GM18858 (cell line): ENCODE data around the gene ISCU.

ENCODE experiments used
- ATAC-seq: cut with Tn5 transposase; IDR thresholded peaks from one replicate; pipeline ENCODE4 v1.9.1; 2021; ENCODE audit not compliant: unreplicated experiment

The ISCU gene

GRCh38 chr12:108602209-108602705, 39.9 kb downstream of the ISCU start:
- no peak for ATAC-seq

GRCh38 chr12:108602976-108603704, 40.7 kb downstream of the ISCU start:
- no peak for ATAC-seq

DNA sequence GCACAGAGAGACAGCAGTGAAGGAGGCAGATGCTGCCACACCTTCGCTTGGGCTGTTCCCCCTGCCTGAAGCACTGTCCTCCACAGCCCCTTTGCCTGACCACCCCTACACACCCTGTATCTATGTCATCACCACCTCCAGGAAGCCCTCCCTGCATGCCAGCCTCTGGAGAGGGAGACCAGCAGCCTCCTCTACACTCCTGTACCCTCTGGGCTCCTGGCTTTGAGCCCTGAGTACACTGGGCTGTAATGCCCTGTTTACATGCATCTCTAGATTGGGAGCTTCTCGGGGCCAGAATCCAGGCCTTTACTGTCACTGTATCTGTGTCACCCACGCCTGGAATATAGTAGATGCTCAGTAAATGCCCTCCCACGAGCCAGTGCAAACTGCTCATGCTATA, 41.3 kb downstream of the ISCU start:
- ATAC-seq = no peak

DNA sequence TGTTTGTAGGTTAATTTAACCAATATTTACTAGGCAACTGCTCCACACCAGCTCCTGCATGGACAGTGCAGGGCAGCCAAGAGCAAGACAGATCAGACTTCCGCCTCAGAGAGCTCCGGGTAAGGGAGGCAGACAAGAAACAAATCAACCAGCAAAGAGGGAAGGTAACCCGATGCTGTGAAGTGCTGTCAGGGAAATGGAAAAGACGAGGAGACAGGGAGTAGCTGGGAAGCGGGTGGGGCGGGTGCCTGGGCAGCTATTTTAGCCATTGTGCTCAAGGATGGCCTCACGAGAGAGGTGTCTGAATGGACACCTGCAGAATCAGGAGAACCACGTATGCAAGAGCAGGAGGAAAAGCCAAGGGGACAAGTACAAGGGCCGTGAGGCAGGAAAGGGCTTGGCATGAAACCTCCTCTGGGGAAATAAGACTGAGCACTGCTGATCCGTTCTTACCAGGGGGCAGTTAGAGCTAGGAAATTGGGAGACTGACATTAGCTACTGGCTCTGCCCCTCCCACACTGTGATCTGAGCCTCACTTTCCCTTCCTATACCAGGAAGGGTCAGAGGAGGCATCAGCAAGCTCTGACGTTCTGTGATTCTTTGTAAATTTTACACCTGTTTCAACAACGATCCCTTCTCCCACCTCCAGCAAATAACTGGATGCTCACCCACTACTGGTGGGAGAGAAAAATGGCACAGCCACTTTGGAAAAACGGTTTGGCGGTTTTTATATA, 42.0 kb downstream of the ISCU start:
- ATAC-seq = no peak

GRCh38 chr12:108605000-108605689, 42.7 kb downstream of the ISCU start:
- no peak for ATAC-seq

DNA sequence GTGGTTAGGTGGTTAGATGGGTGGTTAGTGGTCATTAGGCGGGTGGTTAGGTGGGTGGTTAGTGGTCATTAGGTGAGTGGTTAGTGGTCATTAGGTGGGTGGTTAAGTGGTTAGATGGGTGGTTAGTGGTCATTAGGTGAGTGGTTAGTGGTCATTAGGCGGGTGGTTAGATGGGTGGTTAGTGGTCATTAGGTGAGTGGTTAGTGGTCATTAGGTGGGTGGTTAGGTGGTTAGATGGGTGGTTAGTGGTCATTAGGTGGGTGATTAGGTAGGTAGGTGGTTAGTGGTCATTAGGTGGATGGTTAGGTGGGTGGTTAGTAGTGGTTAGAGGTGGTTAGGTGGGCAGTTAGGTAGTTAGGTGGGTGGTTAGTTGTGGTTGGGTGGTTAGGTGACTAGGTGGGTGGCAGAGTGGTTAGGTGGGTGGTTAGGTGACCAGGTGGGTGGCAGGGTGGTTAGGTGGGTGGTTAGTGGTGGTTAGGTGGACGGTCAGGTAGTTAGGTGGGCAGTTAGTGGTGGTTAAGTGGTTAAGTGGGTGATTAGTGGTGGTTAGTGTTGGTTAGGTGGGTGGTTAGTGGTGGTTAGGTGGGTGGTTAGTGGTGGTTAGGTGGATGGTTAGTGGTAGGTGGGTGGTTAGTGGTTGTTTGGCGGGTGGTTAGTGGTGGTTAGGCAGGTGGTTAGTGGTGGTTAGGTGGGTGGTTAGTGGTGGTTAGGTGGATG, 43.5 kb downstream of the ISCU start:
- no peak for ATAC-seq

- no peak for ATAC-seq
Measured at GRCh38 chr12:108606492-108606891, 44.1 kb downstream of the ISCU start.

DNA sequence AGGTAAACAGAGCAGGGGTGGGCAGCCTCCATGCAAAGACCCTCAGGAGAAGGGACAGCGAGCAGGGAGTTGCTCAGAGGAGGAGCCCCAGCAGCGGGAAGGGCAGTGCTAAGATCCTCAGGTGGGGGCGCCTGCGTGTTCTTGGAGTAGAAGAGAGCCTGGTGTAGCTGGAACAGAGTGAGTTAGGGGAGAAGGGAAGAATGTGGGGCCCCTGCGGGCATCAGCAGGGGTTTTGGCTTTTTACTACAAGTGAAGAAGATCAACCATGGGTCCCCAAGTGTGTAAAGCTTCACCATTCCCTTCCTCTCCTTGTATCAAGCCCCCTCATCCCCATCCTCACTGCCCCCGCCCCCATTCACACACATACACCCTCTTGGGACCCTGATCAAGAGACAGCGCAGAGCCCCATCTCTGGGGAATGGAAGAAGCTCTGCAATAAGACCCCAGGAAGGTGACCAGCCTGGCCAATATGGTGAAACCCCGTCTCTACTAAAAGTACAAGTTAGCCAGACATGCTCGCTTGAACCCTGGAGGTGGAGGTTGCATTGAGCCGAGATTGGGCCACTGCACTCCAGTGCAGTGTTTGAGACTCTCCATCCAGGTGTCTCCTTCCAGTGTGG, 45.7 kb downstream of the ISCU start:
- ATAC-seq = no peak

DNA sequence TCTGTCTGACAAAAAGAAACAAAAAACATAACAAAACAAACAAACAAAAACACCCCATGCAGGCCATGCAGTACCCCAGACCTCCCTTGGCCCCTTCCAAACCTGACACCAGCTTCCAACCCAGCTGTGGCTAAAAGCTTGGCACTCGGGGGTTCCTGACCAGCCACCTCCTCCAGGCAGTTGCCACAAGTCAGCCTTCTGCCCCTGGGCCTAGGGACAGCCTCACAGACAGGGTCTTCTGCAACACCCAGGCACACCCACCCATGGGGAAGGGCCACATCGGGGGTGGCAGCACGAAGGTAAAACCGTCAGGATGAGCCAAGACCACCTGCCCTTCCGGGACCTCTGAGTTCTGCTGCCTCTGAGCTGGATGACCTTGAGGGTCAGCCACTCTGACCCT, 46.2 kb downstream of the ISCU start:
- no peak for ATAC-seq

GRCh38 chr12:108609537-108610335, 47.3 kb downstream of the ISCU start:
- ATAC-seq = no peak

DNA sequence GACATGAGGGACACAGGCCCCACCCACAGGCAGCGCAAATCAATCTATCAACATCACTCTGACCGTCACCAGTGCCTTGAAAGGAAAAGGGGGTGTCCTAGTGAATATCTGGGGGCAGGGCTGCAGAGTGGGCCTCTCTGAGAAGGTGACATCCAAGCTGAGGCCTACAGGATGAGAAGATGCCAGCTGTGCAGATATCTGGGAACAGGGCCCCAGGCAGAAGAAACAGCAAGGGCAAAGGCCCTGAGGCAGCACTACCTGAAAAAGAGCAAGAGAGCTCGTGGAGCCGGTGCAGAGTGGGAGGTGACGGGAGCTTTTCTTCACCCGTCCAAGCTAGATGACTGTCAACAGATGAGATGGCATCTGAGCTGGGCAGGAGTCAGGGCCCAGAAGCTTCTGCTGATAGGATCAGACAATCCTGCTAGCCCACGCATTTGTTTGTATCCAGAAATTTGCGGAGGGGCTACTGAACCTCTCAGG, 48.0 kb downstream of the ISCU start:
- ATAC-seq = no peak

DNA sequence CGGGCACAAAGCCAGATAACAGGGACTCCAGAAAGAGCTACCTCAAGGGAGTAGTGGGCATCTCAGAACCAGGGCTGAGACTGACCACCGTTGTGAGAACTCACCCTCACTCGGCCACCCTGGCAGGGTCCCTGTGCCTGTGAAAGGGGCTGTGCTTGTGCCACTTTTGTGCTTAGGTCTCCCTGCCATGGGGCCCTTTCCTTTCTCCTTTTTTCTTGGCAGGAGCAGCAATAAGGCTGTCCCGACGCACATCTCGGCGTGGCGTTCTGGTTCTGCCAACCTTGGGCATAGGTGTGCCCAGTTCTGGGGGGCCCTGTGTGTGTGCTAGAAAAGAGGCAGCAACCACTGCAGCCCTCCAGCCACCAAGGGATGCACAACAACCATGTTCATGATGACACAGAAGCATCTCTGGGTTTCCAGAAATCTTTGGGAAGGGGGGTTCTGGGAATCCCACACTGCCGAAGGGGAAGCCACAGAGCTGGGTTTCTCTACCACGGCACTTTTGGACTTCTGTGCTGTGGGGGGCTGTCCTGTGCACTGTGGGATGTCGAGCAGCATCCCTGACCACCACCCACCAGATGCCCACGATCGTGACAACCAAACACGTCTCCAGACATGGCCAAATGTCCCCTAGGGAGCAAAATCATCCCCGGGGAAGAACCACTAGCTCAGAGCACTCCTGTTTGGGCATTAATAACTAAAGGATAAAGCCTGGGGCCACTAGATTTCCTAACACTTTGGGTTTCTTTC, 48.6 kb downstream of the ISCU start:
- no peak for ATAC-seq

- ATAC-seq = no peak
Measured at GRCh38 chr12:108611884-108612415, 49.6 kb downstream of the ISCU start.

DNA sequence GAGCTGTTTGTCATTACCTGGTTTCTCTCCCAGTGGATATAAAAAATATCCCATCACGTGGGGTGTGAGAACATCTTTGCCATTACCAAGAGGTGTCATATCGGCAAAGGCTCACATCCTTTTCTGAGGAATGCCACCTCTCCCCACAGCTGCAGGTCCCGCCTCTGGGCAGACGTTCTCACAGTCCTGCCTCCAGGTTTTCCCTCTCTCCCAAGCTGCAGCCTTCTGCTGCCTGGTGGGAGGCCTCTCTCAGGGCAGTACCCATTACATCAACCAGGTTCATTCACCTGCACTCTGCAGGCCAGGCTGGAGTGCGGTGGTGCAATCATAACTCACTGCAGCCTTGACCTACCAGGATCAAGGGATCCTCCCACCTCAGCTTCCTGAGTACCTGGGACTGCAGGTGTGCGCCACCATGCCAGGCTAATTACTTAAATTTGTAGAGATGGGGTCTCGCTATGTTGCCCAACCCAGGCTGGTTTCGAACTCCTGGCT, 50.4 kb downstream of the ISCU start:
- no peak for ATAC-seq

GRCh38 chr12:108613548-108613947, 51.2 kb downstream of the ISCU start:
- ATAC-seq = no peak

DNA sequence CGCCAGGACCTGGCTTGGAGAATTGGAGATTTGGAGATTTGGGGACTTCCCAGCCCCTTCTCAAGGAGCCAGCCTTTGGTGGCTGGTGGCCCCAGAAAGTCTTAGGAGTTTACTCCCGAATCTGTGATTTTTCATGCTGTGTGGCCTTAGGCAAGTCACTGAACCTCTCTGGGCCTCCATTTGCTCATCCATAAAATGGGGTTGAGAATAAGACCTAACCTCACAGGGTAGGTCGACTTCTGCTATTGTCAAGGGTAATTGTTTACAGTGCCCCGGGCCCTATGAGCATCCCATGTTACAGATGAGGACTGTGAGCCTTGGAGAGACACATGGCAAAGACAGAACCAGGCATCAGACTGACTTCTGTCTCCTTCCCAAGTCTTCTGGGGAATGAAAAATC, 51.6 kb downstream of the ISCU start:
- no peak for ATAC-seq

- no peak for ATAC-seq
Measured at GRCh38 chr12:108614639-108615038, 52.2 kb downstream of the ISCU start.

DNA sequence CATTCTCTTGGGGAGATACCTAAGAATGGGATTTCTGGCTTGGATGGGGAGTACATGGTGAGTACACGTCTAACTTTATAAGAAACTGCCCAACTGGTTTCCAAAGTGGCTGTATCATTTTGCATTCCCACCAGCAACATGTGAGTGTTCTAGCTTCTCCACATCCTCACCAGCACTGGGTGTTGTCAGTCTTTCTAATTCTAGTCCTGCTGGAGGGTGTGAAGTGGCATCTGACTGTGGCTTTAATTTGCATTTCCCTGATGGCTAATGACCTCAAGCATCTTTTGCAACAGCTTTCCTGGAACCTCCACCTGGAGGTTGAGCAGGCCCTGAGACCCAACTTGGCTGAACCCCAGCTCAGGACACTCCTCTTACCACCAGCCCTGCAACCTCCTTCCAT, 53.5 kb downstream of the ISCU start:
- ATAC-seq = no peak

- no peak for ATAC-seq
Measured at GRCh38 chr12:108616359-108616758, 54.0 kb downstream of the ISCU start.
